ENCODE measurements around the gene SLC12A6. TPM values are rescaled to one million over a fixed set of nuclear protein-coding genes. Genes with fewer than 3 reads are reported as not detected.
A peak's percentile ranks its signal among the peaks of the same experiment; 100 is the strongest.

Gene SLC12A6
- total and polyA plus RNA-seq, 2 of the 13 experiments (the other 11 are each of a cell fraction or from before 2014, with no cell fraction given) = 15.2 to 30.1 TPM

DNA sequence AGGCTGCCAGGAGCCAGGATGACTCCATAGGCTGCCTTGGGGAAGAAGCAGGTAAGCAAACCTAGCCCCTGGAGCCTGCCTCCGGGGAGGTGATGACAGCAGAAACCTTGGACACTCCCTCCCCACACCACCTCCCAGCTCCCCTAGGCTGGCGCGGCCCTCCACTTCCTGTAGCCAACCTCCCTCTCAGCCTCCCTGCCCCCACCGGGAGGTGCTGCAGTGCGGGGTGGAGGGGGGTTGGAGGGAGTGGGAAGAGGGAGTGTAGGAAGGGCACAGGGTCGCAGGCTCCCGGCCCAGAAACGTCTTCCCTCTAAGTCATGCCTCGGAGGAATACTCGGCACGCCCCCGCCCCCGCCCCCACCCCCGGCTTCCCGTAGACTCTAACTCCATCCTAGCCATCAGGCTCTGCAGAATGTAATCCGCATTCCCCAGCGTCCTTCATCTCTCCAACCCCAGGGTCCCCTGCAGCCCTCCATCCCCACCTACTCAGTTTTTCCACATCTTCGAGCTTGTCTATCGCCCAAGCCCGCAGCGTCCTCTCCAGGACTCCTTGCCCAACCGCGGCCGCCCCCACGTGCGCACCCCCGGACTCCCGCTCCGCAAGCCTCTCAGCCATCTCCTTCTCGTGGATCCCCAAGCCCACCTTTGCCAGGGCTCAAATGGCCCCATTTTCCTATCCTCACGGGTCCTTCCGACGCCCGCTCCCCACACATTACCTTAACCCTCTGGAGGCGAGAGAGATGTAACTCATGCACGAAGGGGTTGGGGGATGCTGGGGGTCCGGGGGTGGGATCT lies 28.9 kb upstream of the SLC12A6 start (continued):
- TF ChIP-seq, protein P1, sequence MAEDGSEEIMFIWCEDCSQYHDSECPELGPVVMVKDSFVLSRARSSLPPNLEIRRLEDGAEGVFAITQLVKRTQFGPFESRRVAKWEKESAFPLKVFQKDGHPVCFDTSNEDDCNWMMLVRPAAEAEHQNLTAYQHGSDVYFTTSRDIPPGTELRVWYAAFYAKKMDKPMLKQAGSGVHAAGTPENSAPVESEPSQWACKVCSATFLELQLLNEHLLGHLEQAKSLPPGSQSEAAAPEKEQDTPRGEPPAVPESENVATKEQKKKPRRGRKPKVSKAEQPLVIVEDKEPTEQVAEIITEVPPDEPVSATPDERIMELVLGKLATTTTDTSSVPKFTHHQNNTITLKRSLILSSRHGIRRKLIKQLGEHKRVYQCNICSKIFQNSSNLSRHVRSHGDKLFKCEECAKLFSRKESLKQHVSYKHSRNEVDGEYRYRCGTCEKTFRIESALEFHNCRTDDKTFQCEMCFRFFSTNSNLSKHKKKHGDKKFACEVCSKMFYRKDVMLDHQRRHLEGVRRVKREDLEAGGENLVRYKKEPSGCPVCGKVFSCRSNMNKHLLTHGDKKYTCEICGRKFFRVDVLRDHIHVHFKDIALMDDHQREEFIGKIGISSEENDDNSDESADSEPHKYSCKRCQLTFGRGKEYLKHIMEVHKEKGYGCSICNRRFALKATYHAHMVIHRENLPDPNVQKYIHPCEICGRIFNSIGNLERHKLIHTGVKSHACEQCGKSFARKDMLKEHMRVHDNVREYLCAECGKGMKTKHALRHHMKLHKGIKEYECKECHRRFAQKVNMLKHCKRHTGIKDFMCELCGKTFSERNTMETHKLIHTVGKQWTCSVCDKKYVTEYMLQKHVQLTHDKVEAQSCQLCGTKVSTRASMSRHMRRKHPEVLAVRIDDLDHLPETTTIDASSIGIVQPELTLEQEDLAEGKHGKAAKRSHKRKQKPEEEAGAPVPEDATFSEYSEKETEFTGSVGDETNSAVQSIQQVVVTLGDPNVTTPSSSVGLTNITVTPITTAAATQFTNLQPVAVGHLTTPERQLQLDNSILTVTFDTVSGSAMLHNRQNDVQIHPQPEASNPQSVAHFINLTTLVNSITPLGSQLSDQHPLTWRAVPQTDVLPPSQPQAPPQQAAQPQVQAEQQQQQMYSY (CRISPR knock-in tag; IDR thresholded peaks at IDR 0.05) = no peak
- TF ChIP-seq ZNF670 (CRISPR knock-in tag; IDR thresholded peaks at IDR 0.05; ENCODE audit: borderline replicate concordance) = no peak
- no peak for TF ChIP-seq PAX8 (CRISPR knock-in tag; IDR thresholded peaks at IDR 0.05; ENCODE audit: borderline replicate concordance)
- no peak for TF ChIP-seq ZNF644 (CRISPR knock-in tag; IDR thresholded peaks at IDR 0.05; ENCODE audit: low read depth)
- TF ChIP-seq FOXO1 (CRISPR knock-in tag; IDR thresholded peaks at IDR 0.05) = 0 out of 2 replicates have a peak, but pooled peaks have one; percentile 28
- TF ChIP-seq ZSCAN12 (CRISPR knock-in tag; IDR thresholded peaks at IDR 0.05) = no peak
- no peak for TF ChIP-seq HMGA1 (CRISPR knock-in tag; conservative IDR thresholded peaks at IDR 0.05)
- TF ChIP-seq, protein P2, sequence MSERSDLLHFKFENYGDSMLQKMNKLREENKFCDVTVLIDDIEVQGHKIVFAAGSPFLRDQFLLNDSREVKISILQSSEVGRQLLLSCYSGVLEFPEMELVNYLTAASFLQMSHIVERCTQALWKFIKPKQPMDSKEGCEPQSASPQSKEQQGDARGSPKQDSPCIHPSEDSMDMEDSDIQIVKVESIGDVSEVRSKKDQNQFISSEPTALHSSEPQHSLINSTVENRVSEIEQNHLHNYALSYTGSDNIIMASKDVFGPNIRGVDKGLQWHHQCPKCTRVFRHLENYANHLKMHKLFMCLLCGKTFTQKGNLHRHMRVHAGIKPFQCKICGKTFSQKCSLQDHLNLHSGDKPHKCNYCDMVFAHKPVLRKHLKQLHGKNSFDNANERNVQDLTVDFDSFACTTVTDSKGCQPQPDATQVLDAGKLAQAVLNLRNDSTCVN (CRISPR knock-in tag; IDR thresholded peaks at IDR 0.05; ENCODE audit: borderline replicate concordance) = no peak
- TF ChIP-seq, protein P3, sequence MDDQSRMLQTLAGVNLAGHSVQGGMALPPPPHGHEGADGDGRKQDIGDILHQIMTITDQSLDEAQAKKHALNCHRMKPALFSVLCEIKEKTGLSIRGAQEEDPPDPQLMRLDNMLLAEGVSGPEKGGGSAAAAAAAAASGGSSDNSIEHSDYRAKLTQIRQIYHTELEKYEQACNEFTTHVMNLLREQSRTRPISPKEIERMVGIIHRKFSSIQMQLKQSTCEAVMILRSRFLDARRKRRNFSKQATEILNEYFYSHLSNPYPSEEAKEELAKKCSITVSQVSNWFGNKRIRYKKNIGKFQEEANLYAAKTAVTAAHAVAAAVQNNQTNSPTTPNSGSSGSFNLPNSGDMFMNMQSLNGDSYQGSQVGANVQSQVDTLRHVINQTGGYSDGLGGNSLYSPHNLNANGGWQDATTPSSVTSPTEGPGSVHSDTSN (CRISPR knock-in tag; IDR thresholded peaks at IDR 0.05; ENCODE audit: borderline replicate concordance) = no peak
- TF ChIP-seq, protein P4, sequence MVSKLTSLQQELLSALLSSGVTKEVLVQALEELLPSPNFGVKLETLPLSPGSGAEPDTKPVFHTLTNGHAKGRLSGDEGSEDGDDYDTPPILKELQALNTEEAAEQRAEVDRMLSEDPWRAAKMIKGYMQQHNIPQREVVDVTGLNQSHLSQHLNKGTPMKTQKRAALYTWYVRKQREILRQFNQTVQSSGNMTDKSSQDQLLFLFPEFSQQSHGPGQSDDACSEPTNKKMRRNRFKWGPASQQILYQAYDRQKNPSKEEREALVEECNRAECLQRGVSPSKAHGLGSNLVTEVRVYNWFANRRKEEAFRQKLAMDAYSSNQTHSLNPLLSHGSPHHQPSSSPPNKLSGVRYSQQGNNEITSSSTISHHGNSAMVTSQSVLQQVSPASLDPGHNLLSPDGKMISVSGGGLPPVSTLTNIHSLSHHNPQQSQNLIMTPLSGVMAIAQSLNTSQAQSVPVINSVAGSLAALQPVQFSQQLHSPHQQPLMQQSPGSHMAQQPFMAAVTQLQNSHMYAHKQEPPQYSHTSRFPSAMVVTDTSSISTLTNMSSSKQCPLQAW (CRISPR knock-in tag; IDR thresholded peaks at IDR 0.05) = 0 out of 2 replicates have a peak, but pooled peaks have one; percentile 40
- no peak for TF ChIP-seq ZNF724P (CRISPR knock-in tag; IDR thresholded peaks at IDR 0.05; ENCODE audit: borderline replicate concordance)
- no peak for TF ChIP-seq NFYB (CRISPR knock-in tag; IDR thresholded peaks at IDR 0.05)
- TF ChIP-seq CENPT (CRISPR knock-in tag; IDR thresholded peaks at IDR 0.05; ENCODE audit: low read depth) = no peak
- no peak for TF ChIP-seq GFI1 (CRISPR knock-in tag; IDR thresholded peaks at IDR 0.05; ENCODE audit: borderline replicate concordance)
- no peak for TF ChIP-seq MIER3 (CRISPR knock-in tag; IDR thresholded peaks at IDR 0.05; ENCODE audit: borderline replicate concordance)
- no peak for TF ChIP-seq ASH2L (IDR thresholded peaks at IDR 0.05; ENCODE audit: insufficient read length, low read depth, low read length)

Data from HepG2 (cell line).